H1 (cell line): ENCODE measurements around the gene PARP1. TPM values are rescaled to one million over a fixed set of nuclear protein-coding genes. Genes with fewer than 3 reads are reported as not detected.

Experiments used
- CTCF ChIA-PET: fragments of 300-600 bp; sonication (Branson Sonifier 250); formaldehyde crosslinking; loops from one replicate; lab custom pipeline; 2021; ENCODE audit not compliant: partially characterized antibody; lab: Charles Lee
- POLR2A ChIA-PET: fragments of 300-600 bp; sonication (Branson Sonifier 250); formaldehyde crosslinking; loops from one replicate; lab custom pipeline; 2021; ENCODE audit warnings: inconsistent platforms; ENCODE audit not compliant: partially characterized antibody; lab: Charles Lee
- DNase-seq, 2 experiments: peaks; one replicate each; pipeline versions ENCODE4 v3.0.0 to v3.0.0-alpha.2; 2010 to 2022; ENCODE audit warnings: low spot score in 2 of 2, low read depth in 1 of 2, mixed read lengths in 1 of 2
- FAIRE-seq: peaks from 2 replicates; lab custom pipeline; 2011; peaks lifted over from hg19 to GRCh38; lab: Jason Lieb, UNC
- H2AFZ ChIP-seq: 2 replicates; pipeline ENCODE4 v1.8.1; 2012; ENCODE audit warnings: low read length, inconsistent platforms
- H2AK5ac ChIP-seq: 2 replicates; pipeline ENCODE4 v1.6.1; 2013; ENCODE audit warnings: low read depth, low read length
- H2BK120ac ChIP-seq: replicated peaks from 2 replicates; pipeline ENCODE3; 2013; ENCODE audit warnings: low read depth, low read length, inconsistent platforms
- H2BK12ac ChIP-seq: 2 replicates; pipeline ENCODE4 v1.6.1; 2013; ENCODE audit warnings: low read depth, low read length
- H2BK15ac ChIP-seq: 2 replicates; pipeline ENCODE4 v1.6.1; 2013; ENCODE audit warnings: low read length
- H2BK20ac ChIP-seq: 2 replicates; pipeline ENCODE4 v1.6.1; 2013; ENCODE audit warnings: low read length
- H2BK5ac ChIP-seq: 2 replicates; pipeline ENCODE4 v1.6.1; 2013; ENCODE audit warnings: low read depth, low read length
- H3K14ac ChIP-seq: 2 replicates; pipeline ENCODE4 v1.6.1; 2013; ENCODE audit warnings: inconsistent platforms; ENCODE audit not compliant: insufficient read length
- H3K18ac ChIP-seq: 2 replicates; pipeline ENCODE4 v1.6.1; 2013; ENCODE audit warnings: low read length; ENCODE audit errors: extremely low read depth
- H3K23ac ChIP-seq: 2 replicates; pipeline ENCODE4 v1.6.1; 2013; ENCODE audit warnings: inconsistent platforms; ENCODE audit not compliant: insufficient read length
- H3K23me2 ChIP-seq: 2 replicates; pipeline ENCODE4 v1.6.1; 2013; ENCODE audit warnings: low read depth, low read length
- H3K27ac ChIP-seq: 2 replicates; pipeline ENCODE4 v1.6.1; 2011; ENCODE audit warnings: low read depth, low read length, inconsistent platforms
- H3K27me3 ChIP-seq, 4 experiments: replicated peaks in 1 of 4; 1 replicate in 1 of 4; 2 replicates in 3 of 4; pipeline versions ENCODE4 v1.6.1 to v1.8.1; 2011 to 2013; ENCODE audit warnings: low read length in 3 of 4, mild to moderate bottlenecking in 3 of 4, inconsistent platforms in 2 of 4, mixed read lengths in 2 of 4, moderate library complexity in 1 of 4; ENCODE audit not compliant: control insufficient read depth in 3 of 4, insufficient read depth in 3 of 4; ENCODE audit errors: extremely low read depth in 1 of 4
- H3K36me3 ChIP-seq, 4 experiments: 2 replicates each; pipeline versions ENCODE4 v1.6.1 to v1.8.1; 2011 to 2013; ENCODE audit warnings: mild to moderate bottlenecking in 4 of 4, low read length in 3 of 4, moderate library complexity in 2 of 4, control low read depth in 1 of 4, inconsistent platforms in 1 of 4; ENCODE audit not compliant: insufficient read depth in 4 of 4, control insufficient read depth in 2 of 4
- H3K4ac ChIP-seq: replicated peaks from 2 replicates; pipeline ENCODE3; 2013; ENCODE audit warnings: low read length, low read depth, mixed read lengths, inconsistent platforms; ENCODE audit not compliant: insufficient read length
- H3K4me1 ChIP-seq, 4 experiments: replicated peaks in 1 of 4; 1 replicate in 1 of 4; 2 replicates in 3 of 4; pipeline versions ENCODE4 v1.6.1 to v1.8.1; 2011 to 2013; ENCODE audit warnings: low read length in 3 of 4, inconsistent platforms in 2 of 4, mixed read lengths in 1 of 4; ENCODE audit not compliant: insufficient read depth in 4 of 4, control insufficient read depth in 3 of 4
- H3K4me2 ChIP-seq, 2 experiments: 2 replicates each; pipeline versions ENCODE4 v1.6.1 to v1.8.1; 2011 to 2013; ENCODE audit warnings: low read depth in 2 of 2, low read length in 2 of 2, control low read depth in 1 of 2, inconsistent platforms in 1 of 2, mild to moderate bottlenecking in 1 of 2; ENCODE audit not compliant: insufficient read depth in 1 of 2
- H3K4me3 ChIP-seq, 4 experiments: fragments of 200-600, 300-600 bp in 1 of 4; sonication (generic), shearing (Covaris generic), sonication (Bioruptor Twin) in 1 of 4; 2 replicates each; pipeline versions ENCODE4 v1.5.1 to v1.8.1; 2011 to 2016; ENCODE audit warnings: low read length in 4 of 4, low read depth in 3 of 4, control low read depth in 2 of 4, inconsistent platforms in 2 of 4, mild to moderate bottlenecking in 2 of 4, mixed read lengths in 1 of 4, moderate library complexity in 1 of 4; ENCODE audit not compliant: insufficient read depth in 2 of 4; ENCODE audit errors: extremely low read depth in 1 of 4
- H3K56ac ChIP-seq: replicated peaks from 2 replicates; pipeline ENCODE3; 2013; ENCODE audit warnings: low read depth, mild to moderate bottlenecking, mixed read lengths, low read length, inconsistent platforms; ENCODE audit not compliant: insufficient read length
- H3K79me1 ChIP-seq: 2 replicates; pipeline ENCODE4 v1.6.1; 2013; ENCODE audit warnings: low read depth, low read length, control low read depth
- H3K79me2 ChIP-seq, 2 experiments: 2 replicates each; pipeline versions ENCODE4 v1.6.1 to v1.8.1; 2012 to 2013; ENCODE audit warnings: low read length in 2 of 2, mild to moderate bottlenecking in 2 of 2, inconsistent platforms in 1 of 2; ENCODE audit not compliant: insufficient read depth in 2 of 2, control insufficient read depth in 1 of 2
- H3K9ac ChIP-seq, 4 experiments: replicated peaks in 1 of 4; 1 replicate in 1 of 4; 2 replicates in 3 of 4; pipeline versions ENCODE4 v1.6.1 to v1.8.1; 2011 to 2013; ENCODE audit warnings: low read depth in 3 of 4, low read length in 3 of 4, control low read depth in 2 of 4, mild to moderate bottlenecking in 2 of 4, moderate library complexity in 2 of 4, inconsistent platforms in 1 of 4; ENCODE audit errors: extremely low read depth in 1 of 4
- H3K9me3 ChIP-seq, 2 experiments: 2 replicates each; pipeline versions ENCODE4 v1.6.1 to v1.8.1; 2012 to 2013; ENCODE audit warnings: mild to moderate bottlenecking in 2 of 2, moderate library complexity in 2 of 2, control low read depth in 1 of 2, inconsistent platforms in 1 of 2, low read depth in 1 of 2, low read length in 1 of 2, mixed read lengths in 1 of 2; ENCODE audit not compliant: insufficient read depth in 2 of 2
- H4K20me1 ChIP-seq, 2 experiments: replicated peaks in 1 of 2; 2 replicates each; pipeline versions ENCODE3 to v1.8.1; 2011 to 2013; ENCODE audit warnings: inconsistent platforms in 2 of 2, low read length in 2 of 2, mild to moderate bottlenecking in 1 of 2; ENCODE audit not compliant: insufficient read depth in 2 of 2, control insufficient read depth in 1 of 2
- H4K5ac ChIP-seq: 2 replicates; pipeline ENCODE4 v1.6.1; 2013; ENCODE audit warnings: low read length, low read depth, mixed read lengths, inconsistent platforms; ENCODE audit not compliant: insufficient read length
- H4K8ac ChIP-seq: 2 replicates; pipeline ENCODE4 v1.8.0; 2013; ENCODE audit warnings: mild to moderate bottlenecking, moderate library complexity, low read length, inconsistent platforms; ENCODE audit not compliant: insufficient read depth; ENCODE audit errors: extremely low read depth
- H4K91ac ChIP-seq: replicated peaks from 2 replicates; pipeline ENCODE3; 2013; ENCODE audit warnings: low read length, mixed read lengths, inconsistent platforms; ENCODE audit not compliant: insufficient read length
- CTBP2 ChIP-seq: IDR thresholded peaks from 2 replicates; pipeline ENCODE4 v1.7.0; 2011; ENCODE audit warnings: borderline replicate concordance, mild to moderate bottlenecking, moderate library complexity, mixed read lengths, low read length; ENCODE audit not compliant: insufficient read depth, insufficient read length
- POLR2A ChIP-seq, 2 experiments: IDR thresholded peaks; 1 replicate in 1 of 2; 2 replicates in 1 of 2; pipeline ENCODE4 v1.6.1; 2011; ENCODE audit warnings: low read depth in 2 of 2, low read length in 2 of 2, mild to moderate bottlenecking in 2 of 2; ENCODE audit errors: control extremely low read depth in 1 of 2
- WGBS, 2 experiments: shearing (Covaris generic) in 1 of 2; methylation state at CpG; one replicate each; pipeline versions ENCODE4 v1.1.6 to v1.1.7; 2013 to 2015; ENCODE audit warnings: low lambda C conversion rate in 2 of 2, mixed read lengths in 2 of 2, inconsistent platforms in 1 of 2, low coverage in 1 of 2, missing lambda C conversion rate in 1 of 2; ENCODE audit not compliant: insufficient replicate concordance in 2 of 2, insufficient coverage in 1 of 2, insufficient read length in 1 of 2; ENCODE audit errors: extremely low coverage in 1 of 2, missing lambda C conversion rate in 1 of 2; 5-methylcytosine and 5-hydroxymethylcytosine counted together
- polyA plus RNA-seq, 7 experiments: library from polyadenylated mRNA; depleted of rRNA in 3 of 7; stranded (reverse) in 5 of 7; unstranded in 2 of 7; fragments of >200 nt in 5 of 7; fragments of 200-250 nt in 2 of 7; gene quantifications; 1 replicate in 5 of 7; 2 replicates in 1 of 7; 4 replicates in 1 of 7; pipeline versions ENCODE4 v1.2.1 to v1.2.3, GENCODE V29; 2011 to 2013; ENCODE audit warnings: missing spikeins in 2 of 7, mixed read lengths in 2 of 7
- total RNA-seq: library from RNA; stranded (reverse); fragmentation: NEBNext Ultra II Directional; extraction: Animal tissue kit (Norgen Biotek cat#: 25700); gene quantifications from 2 replicates; pipeline ENCODE4 v1.2.1, GENCODE V29; 2021

Gene PARP1
- total and polyA plus RNA-seq, 2 of the 8 experiments (the other 6 are each of a cell fraction or from before 2014, with no cell fraction given) = 416 to 441 TPM

- no peak for FAIRE-seq
Measured at GRCh38 chr1:226362361-226362760, 45.5 kb downstream of the PARP1 start.

More at GRCh38 chr1:226362361-226362760, 45.5 kb downstream of the PARP1 start:
- Histone ChIP-seq H2AK5ac (no peak overlapping the region), H3K9ac (no peak overlapping the region), H3K14ac (no peak overlapping the region), H2BK120ac (no peak overlapping the region), H3K79me1 (no peaks in the 10 kb centered on the region), H3K4me2 (no peak overlapping the region), H3K23me2 (no peaks in the 10 kb centered on the region), H4K20me1 (peaks cover 3 to 4% of the 10 kb centered on the region in 2 experiments), H3K79me2 (no peaks in the 10 kb centered on the region), H3K27ac (no peak overlapping the region), H3K18ac (no peak overlapping the region), H3K56ac (no peak overlapping the region), H2BK15ac (no peak overlapping the region), H3K4me1 (no peaks in the 10 kb centered on the region), H3K36me3 (peaks cover 45 to 99% (median 84%) of the 10 kb centered on the region in 4 experiments), H3K4ac (no peak overlapping the region), H3K9me3 (no peaks in the 10 kb centered on the region), H2AFZ (no peak overlapping the region), H3K4me3 (no peak overlapping the region), H2BK12ac (no peak overlapping the region), H2BK20ac (no peak overlapping the region), H4K5ac (no peak overlapping the region), H4K8ac (no peak overlapping the region), H2BK5ac (no peak overlapping the region), H3K23ac (no peak overlapping the region), H4K91ac (no peak overlapping the region), H3K27me3 (no peaks in the 10 kb centered on the region)
- DNase-seq = no peak
- whole genome bisulfite sequencing, 2 experiments = 74% methylated on average over 6 of the region's 6 CpGs; no CpG with 5 or more reads in 1 of the 2 experiments
- ChIA-PET POLR2A (interaction anchor here (1.7 to 2.7 kb wide), 2 partner anchors 9 kb away, joined by 7 read pairs; no protein-coding TSS in a partner anchor), CTCF (interaction anchor here (0.6 to 2.1 kb wide), 3 partner anchors 23 to 427 kb away, joined by 3 to 7 read pairs (median 3); no protein-coding TSS in a partner anchor)
- TF ChIP-seq POLR2A (IDR thresholded peaks at IDR 0.05; ENCODE audit: control extremely low read depth in 1 of 2, low read depth in 2 of 2, low read length in 2 of 2) = 0 out of 3 replicates have a peak, but pooled peaks of 1 of the 2 experiments have one; percentile 15
- TF ChIP-seq CTBP2 = no peak
